ENCODE results near the gene RPS21.

GRCh38 chr20:62428002-62428372, 41.1 kb downstream of the RPS21 start:
- TF ChIP-seq POLR2A (IDR thresholded peaks at IDR 0.05) (no peak), POLR2AphosphoS5 (IDR thresholded peaks at IDR 0.05) (no peak), CTCF (IDR thresholded peaks at IDR 0.05) (no peak)
